Naive thymus-derived CD4-positive, alpha-beta T cell (primary cell): ENCODE data around the gene CCDC57. TPM values are rescaled to one million over a fixed set of nuclear protein-coding genes. Genes with fewer than 3 reads are reported as not detected.

Experiments
- ATAC-seq: fragments of 150-1000 bp; cut with Tn5 transposase; 2 replicates; pipeline ENCODE4 v1.10.0; 2021; ENCODE audit warnings: mild to moderate bottlenecking, moderate library complexity
- CTCF ChIA-PET: fragments of 350-600 bp; sonication (Branson Sonifier 250); formaldehyde crosslinking; loops from one replicate; lab custom pipeline; 2021; ENCODE audit warnings: antibody characterized with exemption; lab: Charles Lee
- POLR2A ChIA-PET: fragments of 350-600 bp; sonication (Branson Sonifier 250); formaldehyde crosslinking; loops from one replicate; lab custom pipeline; 2021; ENCODE audit warnings: antibody characterized with exemption, inconsistent platforms; lab: Charles Lee
- DNase-seq, 9 donors: peaks; one replicate each; pipeline versions ENCODE4 v3.0.0 to v3.0.0-alpha.2; 2020 to 2022; ENCODE audit warnings: mixed read lengths in 1 of 9
- H3K27ac ChIP-seq: one replicate; pipeline ENCODE4 v1.7.0; 2013; ENCODE audit warnings: mild to moderate bottlenecking, low read depth, low read length, moderate library complexity
- H3K27me3 ChIP-seq, 2 donors: one replicate each; pipeline ENCODE4 v1.7.0; 2013; ENCODE audit warnings: low read length in 2 of 2, mild to moderate bottlenecking in 2 of 2, moderate library complexity in 2 of 2; ENCODE audit not compliant: control insufficient read depth in 2 of 2, insufficient read depth in 2 of 2
- H3K36me3 ChIP-seq, 3 experiments: 1 replicate in 2 of 3; 2 replicates in 1 of 3; pipeline ENCODE4 v1.7.0; 2013; ENCODE audit warnings: low read length in 3 of 3, mild to moderate bottlenecking in 3 of 3, moderate library complexity in 1 of 3; ENCODE audit not compliant: insufficient read depth in 3 of 3, control insufficient read depth in 2 of 3
- H3K4me1 ChIP-seq, 2 donors: one replicate each; pipeline ENCODE4 v1.7.0; 2013; ENCODE audit warnings: low read length in 2 of 2, mild to moderate bottlenecking in 2 of 2, moderate library complexity in 1 of 2; ENCODE audit not compliant: control insufficient read depth in 2 of 2, insufficient read depth in 2 of 2
- H3K4me3 ChIP-seq: 2 replicates; pipeline ENCODE4 v1.7.0; 2013; ENCODE audit warnings: mild to moderate bottlenecking, low read length
- H3K9me3 ChIP-seq, 3 experiments: 1 replicate in 2 of 3; 2 replicates in 1 of 3; pipeline ENCODE4 v1.7.0; 2013; ENCODE audit warnings: low read length in 3 of 3; ENCODE audit not compliant: control insufficient read depth in 2 of 3
- H3K27ac Mint-ChIP-seq, 9 donors: one replicate each; pipeline ENCODE4 v1.8.0; 2020 to 2022; ENCODE audit warnings: mixed read lengths in 9 of 9, mild to moderate bottlenecking in 8 of 9, moderate library complexity in 5 of 9, inconsistent platforms in 2 of 9
- H3K27me3 Mint-ChIP-seq, 5 donors: one replicate each; pipeline ENCODE4 v1.8.0; 2021 to 2022; ENCODE audit warnings: mixed read lengths in 5 of 5, mild to moderate bottlenecking in 1 of 5
- H3K36me3 Mint-ChIP-seq, 5 donors: one replicate each; pipeline ENCODE4 v1.8.0; 2020 to 2022; ENCODE audit warnings: mixed read lengths in 5 of 5, mild to moderate bottlenecking in 3 of 5, inconsistent platforms in 1 of 5
- H3K4me1 Mint-ChIP-seq, 7 donors: one replicate each; pipeline ENCODE4 v1.8.0; 2020 to 2022; ENCODE audit warnings: mixed read lengths in 7 of 7, mild to moderate bottlenecking in 3 of 7, inconsistent platforms in 1 of 7
- H3K4me3 Mint-ChIP-seq, 10 donors: one replicate each; pipeline ENCODE4 v1.8.0; 2020 to 2022; ENCODE audit warnings: mild to moderate bottlenecking in 10 of 10, mixed read lengths in 10 of 10, moderate library complexity in 6 of 10, inconsistent platforms in 2 of 10
- H3K9me3 Mint-ChIP-seq, 11 donors: one replicate each; pipeline ENCODE4 v1.8.0; 2020 to 2022; ENCODE audit warnings: mixed read lengths in 11 of 11, mild to moderate bottlenecking in 4 of 11, inconsistent platforms in 1 of 11, moderate library complexity in 1 of 11
- intact Hi-C, 2 donors: fragments of 100-400 bp; cut with micrococcal nuclease; formaldehyde crosslinking; loops; one replicate each; pipeline ENCODE4 v1.15.1; 2023
- polyA plus RNA-seq, 2 donors: library from polyadenylated mRNA; unstranded; fragments of 300-500 nt; fragmentation: Illumina TruSeq; gene quantifications; one replicate each; pipeline ENCODE4 v1.2.3, GENCODE V29; 2021
- total RNA-seq, 6 experiments: library from RNA in 5 of 6; stranded (reverse) in 5 of 6; gene quantifications; 1 replicate in 5 of 6; 2 replicates in 1 of 6; pipeline ENCODE4 v1.2.3 and lab custom pipeline; 2021 to 2026

The CCDC57 gene
- total and polyA plus RNA-seq, 7 experiments from 2014 or later = 32.1 to 127 (median 92.1) TPM

GRCh38 chr17:82065193-82065637 is 147.4 kb downstream of the CCDC57 start:
- no peaks in the 10 kb centered on the region for H3K9me3 ChIP-seq
- peak overlapping the region; percentile 86 for H3K27ac ChIP-seq
- ATAC-seq (peak; percentile 65), DNase-seq (peak in 1 of 9 donors; percentile 9)
- peak overlapping the region; percentile 62 for H3K4me3 ChIP-seq
- peaks cover 0 to 36% (median 4%) of the 10 kb centered on the region in 3 experiments for H3K36me3 ChIP-seq
- intact Hi-C loops = loop anchor here (1.0 kb wide), 6 partner anchors 14 to 61 kb away; partner anchors contain the start of genes DCXR (in 1 of the 2), FASN (in 1 of the 2), GPS1 (in 1 of the 2) and LRRC45 (in 1 of the 2)
- CTCF ChIA-PET = interaction anchor here (0.6 to 1.0 kb wide), 2 partner anchors 28 to 479 kb away, joined by 3 read pairs; partner anchors contain the start of gene DCXR
- POLR2A ChIA-PET = interaction anchor here (1.1 to 3.9 kb wide), 7 partner anchors 13 to 227 kb away, joined by 5 to 54 read pairs (median 5); partner anchors contain the start of genes CENPX, GPS1, LRRC45 and RFNG
- Mint-ChIP-seq H3K36me3 (peaks cover 0 to 1% (median 0%) of the 10 kb centered on the region in 5 donors), H3K9me3 (no peaks in the 10 kb centered on the region), H3K4me1 (peaks cover 0 to 18% (median 10%) of the 10 kb centered on the region in 7 donors), H3K27ac (peak overlapping the region in 5 of 9 donors; percentile 41 to 82 (median 60)), H3K4me3 (peak overlapping the region in 9 of 10 donors; percentile 25 to 81 (median 71)), H3K27me3 (no peaks in the 10 kb centered on the region)
- H3K27me3 ChIP-seq = no peaks in the 10 kb centered on the region
- H3K4me1 ChIP-seq = peaks cover 8 to 27% of the 10 kb centered on the region in 2 donors

GRCh38 chr17:82064433-82065192 is 148.0 kb downstream of the CCDC57 start:
- H3K27ac Mint-ChIP-seq = peak overlapping the region in 7 of 9 donors; percentile 38 to 82 (median 62)
- H3K9me3 Mint-ChIP-seq = no peaks in the 10 kb centered on the region
- intact Hi-C loops = loop anchor here (1.0 kb wide), 6 partner anchors 13 to 62 kb away; partner anchors contain the start of genes DCXR (in 1 of the 2), FASN (in 1 of the 2), GPS1 (in 1 of the 2) and LRRC45 (in 1 of the 2)
- H3K4me1 ChIP-seq = peaks cover 8 to 27% of the 10 kb centered on the region in 2 donors
- peak overlapping the region; percentile 86 for H3K27ac ChIP-seq
- peaks cover 0 to 18% (median 10%) of the 10 kb centered on the region in 7 donors for H3K4me1 Mint-ChIP-seq
- H3K9me3 ChIP-seq = no peaks in the 10 kb centered on the region
- peak overlapping the region; percentile 62 for H3K4me3 ChIP-seq
- no peak for ATAC-seq
- peak in 1 of 9 donors; percentile 7 for DNase-seq
- no peaks in the 10 kb centered on the region for H3K27me3 Mint-ChIP-seq
- CTCF ChIA-PET = interaction anchor here (1.0 kb wide), 1 partner anchor 27 kb away, joined by 3 read pairs; the partner anchor contains the start of gene DCXR
- H3K4me3 Mint-ChIP-seq = peak overlapping the region; percentile 47 to 81 (median 70)
- H3K36me3 Mint-ChIP-seq = peaks cover 0 to 4% (median 0%) of the 10 kb centered on the region in 5 donors
- POLR2A ChIA-PET = interaction anchor here (1.1 to 3.9 kb wide), 4 partner anchors 12 to 227 kb away, joined by 5 to 54 read pairs (median 6); partner anchors contain the start of genes CENPX, GPS1, LRRC45 and RFNG
- H3K36me3 ChIP-seq = peaks cover 0 to 42% (median 6%) of the 10 kb centered on the region in 3 experiments
- no peaks in the 10 kb centered on the region for H3K27me3 ChIP-seq

GRCh38 chr17:82063424-82064415 is 148.9 kb downstream of the CCDC57 start:
- Mint-ChIP-seq H3K4me1 (peaks cover 0 to 18% (median 10%) of the 10 kb centered on the region in 7 donors), H3K4me3 (peak overlapping the region; percentile 47 to 81 (median 70)), H3K27ac (peak overlapping the region in 7 of 9 donors; percentile 21 to 76 (median 57)), H3K27me3 (no peaks in the 10 kb centered on the region), H3K36me3 (peaks cover 0 to 4% (median 0%) of the 10 kb centered on the region in 5 donors), H3K9me3 (no peaks in the 10 kb centered on the region)
- Histone ChIP-seq H3K4me1 (peaks cover 8 to 27% of the 10 kb centered on the region in 2 donors), H3K27me3 (no peaks in the 10 kb centered on the region), H3K4me3 (no peak overlapping the region), H3K36me3 (peaks cover 0 to 51% (median 7%) of the 10 kb centered on the region in 3 experiments), H3K27ac (peak overlapping the region; percentile 19), H3K9me3 (no peaks in the 10 kb centered on the region)
- intact Hi-C loops = no loop called here
- ATAC-seq (no peak), DNase-seq (peak in 1 of 9 donors; percentile 7)
- CTCF ChIA-PET = no interaction called here
- POLR2A ChIA-PET = interaction anchor here (1.7 to 3.9 kb wide), 2 partner anchors 11 to 63 kb away, joined by 6 to 54 read pairs; partner anchors contain the start of genes GPS1 and RFNG

- Histone ChIP-seq H3K27ac (no peak overlapping the region), H3K4me3 (no peak overlapping the region), H3K27me3 (no peaks in the 10 kb centered on the region), H3K36me3 (peaks cover 0 to 58% (median 7%) of the 10 kb centered on the region in 3 experiments), H3K4me1 (peaks cover 8 to 27% of the 10 kb centered on the region in 2 donors), H3K9me3 (no peaks in the 10 kb centered on the region)
- POLR2A ChIA-PET = interaction anchor here (1.7 kb wide), 1 partner anchor 64 kb away, joined by 6 read pairs; no protein-coding TSS in a partner anchor
- ATAC-seq = no peak
- DNase-seq = no peak
- Mint-ChIP-seq H3K4me3 (peak overlapping the region in 1 of 10 donors; percentile 44), H3K27me3 (no peaks in the 10 kb centered on the region), H3K27ac (no peak overlapping the region), H3K4me1 (peaks cover 0 to 18% (median 10%) of the 10 kb centered on the region in 7 donors), H3K36me3 (peaks cover 0 to 5% (median 0%) of the 10 kb centered on the region in 5 donors), H3K9me3 (no peaks in the 10 kb centered on the region)
- intact Hi-C loops = no loop called here
- CTCF ChIA-PET = no interaction called here
Observed at GRCh38 chr17:82062984-82063368, 149.7 kb downstream of the CCDC57 start.

- no peaks in the 10 kb centered on the region for H3K27me3 ChIP-seq
- H3K4me1 Mint-ChIP-seq = peaks cover 0 to 18% (median 10%) of the 10 kb centered on the region in 7 donors
- ATAC-seq (no peak), DNase-seq (no peak)
- no peak overlapping the region for H3K27ac ChIP-seq
- peaks cover 0 to 65% (median 10%) of the 10 kb centered on the region in 3 experiments for H3K36me3 ChIP-seq
- H3K36me3 Mint-ChIP-seq = peaks cover 0 to 9% (median 0%) of the 10 kb centered on the region in 5 donors
- H3K9me3 ChIP-seq = no peaks in the 10 kb centered on the region
- ChIA-PET POLR2A (interaction anchor here (0.8 kb wide), 1 partner anchor 9 kb away, joined by 4 read pairs; no protein-coding TSS in a partner anchor), CTCF (no interaction called here)
- intact Hi-C loops = no loop called here
- H3K4me1 ChIP-seq = peaks cover 8 to 27% of the 10 kb centered on the region in 2 donors
- H3K4me3 Mint-ChIP-seq = peak overlapping the region in 1 of 10 donors; percentile 44
- H3K9me3 Mint-ChIP-seq = no peaks in the 10 kb centered on the region
- no peaks in the 10 kb centered on the region for H3K27me3 Mint-ChIP-seq
- H3K27ac Mint-ChIP-seq = peak overlapping the region in 2 of 9 donors; percentile 33 to 51
- no peak overlapping the region for H3K4me3 ChIP-seq
Observed at GRCh38 chr17:82062076-82062983, 150.3 kb downstream of the CCDC57 start.
